Astrocyte of the cerebellum (primary cell): ENCODE data around the gene SETD6.
A peak's percentile ranks its signal among the peaks of the same experiment; 100 is the strongest.

Source experiments
- DNase-seq: peaks from one replicate; pipeline ENCODE4 v3.0.0-alpha.2; 2011; ENCODE audit warnings: low read depth
- H3K4me3 ChIP-seq: 2 replicates; pipeline ENCODE4 v1.5.1; 2011; ENCODE audit warnings: mild to moderate bottlenecking, low read depth, low read length, moderate library complexity
- CTCF ChIP-seq: IDR thresholded peaks from 2 replicates; pipeline ENCODE4 v1.5.1; 2012; ENCODE audit warnings: low read length, low read depth, moderate library complexity, mild to moderate bottlenecking; ENCODE audit errors: missing control alignments
- in situ Hi-C: cut with HindIII; loops from 2 replicates; pipeline ENCODE4 v1.10.0; 2017; ENCODE audit warnings: low sequenced_read_pairs

The SETD6 gene

DNA sequence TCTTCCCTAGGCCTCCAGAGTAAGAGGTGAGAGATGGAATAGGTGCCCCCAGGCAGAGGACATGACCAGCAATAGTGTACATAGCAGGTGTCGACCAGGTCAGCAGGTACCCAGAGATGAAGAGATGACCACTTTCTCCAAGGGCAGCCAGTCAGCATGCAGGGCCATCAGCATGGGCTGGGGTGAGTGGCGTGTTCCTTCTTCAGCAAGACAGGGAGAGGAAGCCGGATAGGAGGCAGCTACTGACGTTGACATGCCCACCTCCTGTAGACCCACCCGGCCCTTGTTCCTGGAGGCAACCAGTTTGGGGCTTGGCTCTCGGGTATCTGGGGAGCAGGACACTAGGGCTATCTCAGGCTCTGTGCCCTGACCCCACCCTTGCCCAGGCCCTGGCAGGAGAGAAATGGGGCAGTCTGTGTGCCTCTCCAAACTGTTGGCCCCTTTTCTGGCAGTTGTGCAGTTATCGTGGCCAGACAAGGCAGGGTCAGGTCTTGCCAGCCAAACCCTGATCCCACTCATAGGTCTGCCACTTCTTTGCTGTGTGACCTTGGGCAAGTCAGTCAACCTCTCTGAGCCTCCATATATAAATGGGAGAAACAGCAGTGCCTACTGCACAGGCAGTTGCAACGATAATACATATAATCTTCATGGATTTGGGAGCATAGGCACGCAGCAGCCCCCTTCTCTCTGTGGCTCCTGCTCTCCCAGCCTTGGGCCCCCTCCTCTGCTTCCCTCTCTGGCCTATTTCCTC lies 16.8 kb upstream of the SETD6 start:
- DNase-seq: no peak
- H3K4me3 ChIP-seq: no peak overlapping the region
- in situ Hi-C loops: no loop called here

GRCh38 chr16:58499092-58499511 lies 16.2 kb upstream of the SETD6 start:
- H3K4me3 ChIP-seq: no peak overlapping the region
- no peak for TF ChIP-seq CTCF
- in situ Hi-C loops: no loop called here
- DNase-seq: no peak

More for the DNA sequence above, 16.8 kb upstream of the SETD6 start:
- TF ChIP-seq CTCF: no peak

GRCh38 chr16:58499615-58500351 lies 15.5 kb upstream of the SETD6 start, which contains the start of gene NDRG4:
Gene NDRG4 (plus strand): TSS chr16:58500143. CDS start chr16:58500249, 106 bp downstream.
- peak; percentile 72 for DNase-seq
- no peak for TF ChIP-seq CTCF
- H3K4me3 ChIP-seq: peak within 1 kb of the TSS; percentile 49
- in situ Hi-C loops: no loop called here

DNA sequence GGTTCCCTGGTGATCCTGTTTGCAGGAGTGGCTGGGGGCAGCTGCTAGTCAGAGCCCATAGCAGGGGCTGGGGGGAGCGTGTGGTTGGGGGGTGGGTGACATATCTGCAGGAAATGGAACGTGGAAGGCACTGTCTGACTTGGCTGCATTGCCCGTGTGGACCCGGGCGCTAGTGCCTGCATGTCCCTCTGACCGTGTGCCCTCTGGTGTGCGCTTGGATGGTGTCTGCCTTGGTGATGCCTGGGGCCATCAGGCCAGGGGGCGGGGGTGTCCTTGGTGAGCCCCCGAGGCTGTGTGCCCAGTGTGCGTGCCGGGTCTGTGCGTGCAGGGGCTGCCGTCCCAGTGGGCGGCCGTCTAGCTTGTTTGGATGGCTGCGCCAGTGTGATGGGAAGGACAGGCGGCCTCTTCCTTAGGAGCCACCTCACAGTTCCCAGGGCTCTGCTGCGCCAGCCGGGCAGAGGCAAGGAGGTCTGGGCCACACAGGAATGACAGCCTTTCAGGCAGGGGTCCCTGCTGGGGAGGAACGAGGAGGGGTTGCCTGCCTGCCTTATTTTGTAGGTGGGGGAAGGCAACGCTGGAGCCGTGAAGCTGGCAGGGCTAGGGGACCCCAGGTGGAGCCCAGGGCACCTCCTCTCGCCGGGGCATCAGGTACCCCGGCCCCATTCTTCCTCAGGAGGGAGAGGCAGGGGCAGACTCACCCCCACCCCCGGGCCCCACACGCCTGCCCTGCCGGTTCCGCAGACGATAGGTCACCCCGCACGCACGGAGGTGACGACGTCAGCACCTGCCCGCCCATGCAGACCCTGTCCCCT lies 14.7 kb upstream of the SETD6 start:
- H3K4me3 ChIP-seq: peak overlapping the region; percentile 49
- no peak for TF ChIP-seq CTCF
- in situ Hi-C loops: no loop called here
- no peak for DNase-seq

- no peak for TF ChIP-seq CTCF
- in situ Hi-C loops: no loop called here
- no peak for DNase-seq
Observed at GRCh38 chr16:58501242-58502131, 13.8 kb upstream of the SETD6 start.

More at GRCh38 chr16:58501242-58502131, 13.8 kb upstream of the SETD6 start:
- peak overlapping the region; percentile 49 for H3K4me3 ChIP-seq
